Activated T-cell treated with anti-CD3 and anti-CD28 coated beads, Interleukin-2, amount 50 U/mL, for 48 hours (primary cell): ENCODE data around the gene KIF13A.
"Not testable (repeated sequence)": the region's sequence is repeated elsewhere in the genome, so short reads cannot be mapped to it uniquely, and the experiment has no call there.

Experiments
- DNase-seq, 2 experiments: peaks; one replicate each; pipeline ENCODE4 v3.0.0-alpha.2; 2020

Gene KIF13A

DNA sequence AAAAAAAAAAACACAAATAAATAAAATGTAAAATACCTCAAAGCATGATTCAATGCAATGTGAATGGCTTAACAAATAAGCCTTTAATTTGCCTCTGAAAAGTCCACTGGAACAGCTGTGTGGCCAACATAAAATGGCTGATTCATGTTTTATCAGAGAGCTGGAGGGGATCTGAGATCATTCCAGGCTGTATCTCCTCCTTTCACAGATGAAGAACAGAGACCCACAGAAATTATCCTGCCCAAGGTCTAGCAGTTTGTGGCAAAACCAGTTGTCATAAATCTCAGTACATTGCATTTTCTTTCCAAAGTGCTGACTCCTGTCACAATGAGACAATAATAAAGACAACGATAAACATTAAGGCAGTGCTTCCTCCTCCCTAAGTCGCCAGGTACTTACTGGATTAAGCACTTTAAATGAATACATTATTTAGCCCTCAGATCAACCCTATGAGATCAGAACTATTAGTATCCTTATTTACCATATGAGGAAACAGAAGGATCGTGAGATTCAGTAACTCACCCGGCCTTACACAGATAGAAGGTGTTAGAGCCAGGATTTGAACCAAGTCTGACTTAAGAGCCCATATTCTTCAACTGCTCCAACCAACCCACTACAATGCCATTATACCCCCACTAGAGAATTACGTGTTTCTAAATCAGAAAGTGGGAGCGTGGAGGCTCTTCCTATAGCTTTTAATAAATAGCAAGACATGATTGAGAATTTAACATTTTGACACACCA is 118.3 kb downstream of the KIF13A start:
- no peak for DNase-seq

GRCh38 chr6:17867880-17868279 is 119.6 kb downstream of the KIF13A start:
- DNase-seq: no peak

DNA sequence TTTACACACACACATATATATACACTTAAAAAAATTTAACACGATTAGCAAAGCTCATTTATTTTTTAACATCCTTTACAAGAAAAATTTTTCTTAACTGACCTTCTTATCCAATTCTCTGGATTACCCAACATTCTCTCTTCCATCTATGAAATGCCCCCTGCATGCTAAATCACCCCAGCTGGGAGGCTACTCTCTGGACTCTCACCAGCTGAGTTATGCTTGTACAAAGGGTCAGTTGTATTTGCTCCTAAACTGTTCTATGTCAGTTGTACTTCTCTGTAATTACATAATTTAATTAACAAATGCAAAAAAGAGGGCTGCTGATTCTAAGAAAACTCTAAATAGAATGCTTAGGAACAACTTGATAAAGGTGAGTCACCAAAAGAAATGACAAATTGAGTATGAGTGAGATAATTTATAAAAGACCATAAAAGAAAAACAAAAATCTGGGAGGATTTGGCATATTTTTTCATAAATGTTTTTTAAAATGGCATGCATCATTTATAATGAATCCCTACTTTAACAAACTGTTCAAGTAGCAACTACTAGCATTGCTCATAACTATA is 120.5 kb downstream of the KIF13A start:
- DNase-seq: no peak

DNA sequence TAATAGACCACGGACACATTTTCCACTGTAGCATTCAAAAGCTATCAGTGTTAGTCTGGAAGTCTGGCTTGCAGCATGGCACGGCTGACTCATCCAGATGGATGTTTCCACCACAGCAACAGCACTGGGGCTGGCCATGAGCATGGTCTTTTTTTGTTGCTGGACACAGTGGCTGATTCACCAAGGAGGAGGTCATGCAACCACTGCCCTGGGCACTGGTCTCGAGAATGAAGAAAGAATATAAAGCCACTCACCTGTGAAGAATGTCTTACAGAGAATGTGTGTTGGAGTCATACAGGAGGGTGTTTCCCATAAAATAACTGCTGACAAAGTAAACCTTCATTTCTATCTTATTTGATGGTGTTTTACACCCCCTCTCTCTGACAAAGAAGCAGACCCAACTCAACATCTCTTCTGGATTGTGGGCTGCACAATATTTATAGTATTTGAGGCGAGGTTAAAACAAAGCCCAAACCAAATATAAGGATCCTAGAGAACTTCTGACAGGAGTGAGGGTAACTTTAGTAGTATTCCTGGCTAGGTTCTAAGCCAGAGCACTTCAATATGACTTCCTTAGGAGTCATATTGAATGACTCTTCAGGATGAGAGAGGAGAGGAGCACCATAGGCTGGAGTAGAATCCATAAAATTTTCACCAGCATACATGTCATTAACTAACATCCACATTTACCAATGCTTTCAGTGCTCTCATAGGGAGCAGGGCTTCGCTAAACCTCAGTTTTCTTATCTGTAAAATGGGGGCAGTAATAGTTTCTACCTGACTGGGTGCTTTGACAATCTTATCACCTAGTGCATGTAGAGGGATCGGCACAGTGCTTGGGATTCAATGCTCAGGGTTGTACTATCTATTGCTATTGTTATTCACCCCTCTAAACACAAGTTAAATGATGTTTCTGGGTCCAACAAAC is 121.4 kb downstream of the KIF13A start:
- DNase-seq: no peak

GRCh38 chr6:17865243-17865642 is 122.2 kb downstream of the KIF13A start:
- no peak for DNase-seq

DNA sequence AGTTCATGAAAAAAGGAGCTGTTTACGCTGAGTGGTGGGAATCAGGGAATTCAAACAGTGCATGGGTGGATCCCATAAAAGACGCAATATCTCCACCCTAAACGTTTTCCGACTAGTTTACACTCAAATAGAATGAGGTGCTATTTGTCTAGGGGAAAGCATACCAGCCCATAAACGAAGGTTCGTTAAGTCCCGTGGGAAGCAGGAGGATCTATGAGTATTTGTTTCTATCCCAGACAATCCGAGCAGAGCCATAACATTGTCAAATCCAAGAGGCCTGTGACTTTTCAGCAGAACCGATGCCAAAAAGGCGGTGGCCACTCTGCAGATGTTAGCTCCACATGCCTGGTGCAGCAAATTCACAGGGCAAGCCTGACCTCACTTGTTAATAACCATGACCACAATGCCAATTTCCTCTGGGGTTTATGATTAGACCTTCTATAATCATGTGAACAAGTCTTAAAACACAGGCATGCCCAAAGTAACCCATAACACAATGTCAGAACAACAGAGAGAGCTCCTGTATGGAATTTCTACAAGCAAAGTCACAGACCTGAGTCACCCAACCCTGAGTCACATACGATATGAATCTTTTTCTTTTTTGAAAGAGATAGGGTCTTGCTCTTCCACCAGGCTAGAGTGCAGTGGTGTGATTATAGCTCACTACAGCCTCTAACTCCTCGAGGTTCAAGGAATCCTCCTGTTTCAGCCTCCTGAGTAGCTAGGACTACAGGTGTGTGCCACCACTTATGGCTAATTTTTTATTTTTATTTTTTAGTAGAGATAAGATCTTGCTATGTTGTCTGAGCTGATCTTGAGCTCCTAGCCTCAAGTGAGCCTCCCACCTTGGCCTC is 123.3 kb downstream of the KIF13A start:
- no peak for DNase-seq

DNA sequence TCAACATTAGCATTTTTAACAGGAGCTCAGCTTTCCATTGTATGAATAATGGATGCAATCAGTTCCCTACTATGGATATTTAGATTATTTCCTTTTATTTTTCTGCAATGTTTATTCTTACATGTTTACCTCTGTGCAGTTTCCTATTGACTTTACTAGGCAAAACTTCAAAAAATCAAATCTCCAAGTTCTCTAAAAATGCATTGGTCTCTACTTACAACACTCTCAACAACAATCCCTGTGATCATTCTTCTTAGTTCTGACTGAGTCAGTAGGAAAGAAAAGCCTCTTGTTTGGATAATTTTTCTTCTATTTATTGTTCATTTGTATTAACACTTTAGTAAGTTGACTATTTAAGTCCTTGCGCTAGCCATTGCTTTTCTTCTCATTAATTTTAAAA is 126.1 kb downstream of the KIF13A start:
- DNase-seq: no peak

- DNase-seq: no peak
Measured at GRCh38 chr6:17859846-17860245, 127.6 kb downstream of the KIF13A start.

DNA sequence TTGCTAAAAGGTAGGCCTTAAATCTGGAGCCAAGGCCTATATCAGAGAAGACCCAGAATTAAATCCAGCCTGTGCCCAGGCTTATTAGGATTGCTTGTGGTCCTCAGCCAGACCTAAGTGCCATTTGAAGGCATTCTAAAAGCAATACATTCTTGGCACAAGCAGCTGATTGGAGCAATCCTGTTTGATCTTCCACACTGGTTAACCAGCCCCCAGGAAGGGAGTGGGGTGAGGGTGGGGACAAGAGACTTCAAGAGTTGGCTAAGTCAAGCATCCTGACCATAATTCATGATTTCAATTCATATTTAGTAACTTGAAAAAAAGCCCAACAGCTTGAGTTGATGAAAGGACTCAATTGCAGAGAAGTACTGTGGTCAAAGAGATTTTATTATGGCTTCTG is 128.9 kb downstream of the KIF13A start:
- DNase-seq: no peak

GRCh38 chr6:17857188-17857587 is 130.2 kb downstream of the KIF13A start:
- not testable (repeated sequence) for DNase-seq

- no peak for DNase-seq
Measured at GRCh38 chr6:17856306-17856705, 131.1 kb downstream of the KIF13A start.

DNA sequence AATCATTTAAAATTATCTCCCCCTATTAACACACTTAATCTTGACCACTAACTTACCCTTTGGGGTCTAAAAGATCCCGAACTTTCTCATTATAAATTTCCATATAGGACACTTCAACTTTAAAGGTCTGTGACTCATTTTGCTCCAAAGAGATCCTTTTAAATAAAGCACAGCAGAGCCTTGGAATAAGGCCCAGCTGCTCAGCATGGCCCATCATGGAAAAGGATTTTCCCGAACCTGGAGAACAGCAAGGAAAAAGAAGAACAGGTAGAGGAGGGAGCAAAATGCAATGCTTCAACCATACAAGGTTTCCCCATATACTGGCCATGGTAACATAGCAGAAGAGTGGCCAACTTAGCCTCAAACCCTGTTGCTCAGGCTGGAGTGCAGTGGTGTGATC is 132.1 kb downstream of the KIF13A start:
- no peak for DNase-seq

DNA sequence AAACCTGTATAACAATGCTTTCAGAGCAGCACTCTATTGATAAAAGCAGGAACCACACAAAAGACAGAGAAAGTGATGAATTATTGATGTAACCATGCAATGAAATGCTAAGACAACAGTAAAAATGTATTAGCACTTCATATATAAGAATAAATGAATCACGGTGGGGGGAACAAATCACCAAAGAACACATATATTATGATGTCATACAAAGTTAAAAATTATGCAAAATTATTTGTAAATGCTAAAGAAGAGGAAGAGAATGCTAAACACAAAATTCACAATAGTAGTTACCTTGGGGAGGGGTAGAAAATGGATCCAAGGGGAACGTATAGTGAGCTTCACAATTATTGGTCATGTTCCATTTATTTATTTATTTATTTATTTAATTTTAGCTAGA is 133.9 kb downstream of the KIF13A start:
- DNase-seq: no peak

GRCh38 chr6:17851720-17852161 is 135.7 kb downstream of the KIF13A start:
- DNase-seq: no peak

- no peak for DNase-seq
Measured at GRCh38 chr6:17851001-17851719, 136.3 kb downstream of the KIF13A start.

DNA sequence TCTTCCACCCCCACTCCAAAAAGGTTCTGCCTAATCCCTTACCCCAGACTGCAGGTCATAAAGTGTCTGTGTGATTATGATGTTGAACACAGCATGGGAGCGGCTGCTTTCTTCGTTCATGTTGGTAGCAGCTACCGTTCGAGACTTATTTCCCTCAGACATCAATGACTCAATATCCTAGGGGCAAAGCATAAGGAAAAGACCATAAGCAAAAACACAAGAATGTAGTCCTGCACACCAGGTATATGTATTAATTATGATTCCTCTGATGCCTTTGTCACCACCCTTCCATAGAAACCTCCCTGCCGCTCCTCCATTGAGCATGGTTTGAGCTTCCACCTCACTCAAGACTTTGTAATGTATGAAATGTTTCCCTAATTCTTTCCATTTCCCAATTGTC is 137.2 kb downstream of the KIF13A start:
- no peak for DNase-seq

GRCh38 chr6:17847203-17847760 is 140.2 kb downstream of the KIF13A start:
- no peak for DNase-seq

GRCh38 chr6:17846762-17847161 is 140.7 kb downstream of the KIF13A start:
- no peak for DNase-seq

GRCh38 chr6:17845598-17845997 is 141.8 kb downstream of the KIF13A start:
- no peak for DNase-seq

DNA sequence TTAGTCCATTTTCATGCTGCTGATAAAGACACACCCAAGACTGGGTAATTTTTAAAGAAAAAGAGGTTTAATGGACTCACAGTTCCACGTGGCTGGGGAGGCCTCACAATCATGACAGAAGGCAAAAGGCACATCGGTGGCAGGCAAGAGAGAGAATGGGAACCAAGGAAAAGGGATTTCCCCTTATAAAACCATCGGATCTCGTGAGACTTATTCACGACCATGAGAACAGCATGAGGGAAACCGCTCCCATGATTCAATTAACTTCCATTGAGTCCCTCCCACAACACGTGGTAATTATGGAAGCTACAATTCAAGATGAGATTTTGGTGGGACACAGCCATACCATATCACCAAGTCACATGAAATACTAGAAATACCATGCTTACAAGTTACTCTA is 142.5 kb downstream of the KIF13A start:
- not testable (repeated sequence) for DNase-seq

- no peak for DNase-seq
Measured at GRCh38 chr6:17842934-17843821, 144.3 kb downstream of the KIF13A start.
